K562 (cell line): ENCODE results near the gene FRK.

Experiments
- ETV6 ChIP-seq, 3 experiments: fragments of 150-350 bp in 1 of 3; sonication (generic) in 1 of 3; formaldehyde crosslinking in 1 of 3; IDR thresholded peaks; 2 replicates each; pipeline versions ENCODE4 v1.6.1 to v1.8.0; 2014 to 2022; ENCODE audit warnings: borderline replicate concordance in 2 of 3, low read depth in 2 of 3, antibody characterized with exemption in 1 of 3, low read length in 1 of 3, mild to moderate bottlenecking in 1 of 3, missing genetic modification reagents in 1 of 3
- SIN3A ChIP-seq, 2 experiments: fragments of 150-350 bp in 1 of 2; IDR thresholded peaks; 2 replicates each; pipeline ENCODE4 v1.6.1; 2011 to 2016; ENCODE audit warnings: borderline replicate concordance in 2 of 2, low read depth in 2 of 2, low read length in 2 of 2, mild to moderate bottlenecking in 2 of 2, moderate library complexity in 2 of 2; ENCODE audit not compliant: control insufficient read depth in 1 of 2
- ZNF589 ChIP-seq: fragments of 200-800 bp; sonication (Bioruptor generic); IDR thresholded peaks from 2 replicates; pipeline ENCODE4 v1.6.1; 2016; ENCODE audit warnings: low read depth, missing genetic modification characterization, missing compliant biosample characterization
- ZSCAN29 ChIP-seq: fragments of 450-650 bp; IDR thresholded peaks from 2 replicates; pipeline ENCODE4 v1.6.1; 2017
- TF ChIP-seq, protein P1 (sequence below): fragments of 450-650 bp; conservative IDR thresholded peaks from 2 replicates; pipeline ENCODE4 v1.6.1; 2016; ENCODE audit warnings: missing genetic modification characterization, low read depth, mild to moderate bottlenecking, missing compliant biosample characterization, moderate library complexity
- TF ChIP-seq, protein P2 (sequence below): sonication (generic); formaldehyde crosslinking; IDR thresholded peaks from 2 replicates; pipeline ENCODE4 v1.8.0; 2022; ENCODE audit warnings: mild to moderate bottlenecking, missing genetic modification reagents, borderline replicate concordance

GRCh38 chr6:116090251-116090650 is 29.6 kb upstream of the FRK start:
- TF ChIP-seq ZSCAN29 = no peak
- TF ChIP-seq, protein P1, sequence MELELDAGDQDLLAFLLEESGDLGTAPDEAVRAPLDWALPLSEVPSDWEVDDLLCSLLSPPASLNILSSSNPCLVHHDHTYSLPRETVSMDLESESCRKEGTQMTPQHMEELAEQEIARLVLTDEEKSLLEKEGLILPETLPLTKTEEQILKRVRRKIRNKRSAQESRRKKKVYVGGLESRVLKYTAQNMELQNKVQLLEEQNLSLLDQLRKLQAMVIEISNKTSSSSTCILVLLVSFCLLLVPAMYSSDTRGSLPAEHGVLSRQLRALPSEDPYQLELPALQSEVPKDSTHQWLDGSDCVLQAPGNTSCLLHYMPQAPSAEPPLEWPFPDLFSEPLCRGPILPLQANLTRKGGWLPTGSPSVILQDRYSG = no peak
- TF ChIP-seq, protein P2, sequence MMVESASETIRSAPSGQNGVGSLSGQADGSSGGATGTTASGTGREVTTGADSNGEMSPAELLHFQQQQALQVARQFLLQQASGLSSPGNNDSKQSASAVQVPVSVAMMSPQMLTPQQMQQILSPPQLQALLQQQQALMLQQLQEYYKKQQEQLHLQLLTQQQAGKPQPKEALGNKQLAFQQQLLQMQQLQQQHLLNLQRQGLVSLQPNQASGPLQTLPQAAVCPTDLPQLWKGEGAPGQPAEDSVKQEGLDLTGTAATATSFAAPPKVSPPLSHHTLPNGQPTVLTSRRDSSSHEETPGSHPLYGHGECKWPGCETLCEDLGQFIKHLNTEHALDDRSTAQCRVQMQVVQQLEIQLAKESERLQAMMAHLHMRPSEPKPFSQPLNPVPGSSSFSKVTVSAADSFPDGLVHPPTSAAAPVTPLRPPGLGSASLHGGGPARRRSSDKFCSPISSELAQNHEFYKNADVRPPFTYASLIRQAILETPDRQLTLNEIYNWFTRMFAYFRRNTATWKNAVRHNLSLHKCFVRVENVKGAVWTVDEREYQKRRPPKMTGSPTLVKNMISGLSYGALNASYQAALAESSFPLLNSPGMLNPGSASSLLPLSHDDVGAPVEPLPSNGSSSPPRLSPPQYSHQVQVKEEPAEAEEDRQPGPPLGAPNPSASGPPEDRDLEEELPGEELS (CRISPR knock-in tag) = no peak
- TF ChIP-seq SIN3A (IDR thresholded peaks at IDR 0.05; ENCODE audit: borderline replicate concordance in 2 of 2, control insufficient read depth in 1 of 2, low read depth in 2 of 2, low read length in 2 of 2) = no peak
- no peak for TF ChIP-seq ZNF589
- TF ChIP-seq ETV6 (IDR thresholded peaks at IDR 0.05; ENCODE audit: borderline replicate concordance in 1 of 2, low read depth in 2 of 2, low read length in 1 of 2) = no peak
- TF ChIP-seq ETV6 (CRISPR knock-in tag; IDR thresholded peaks at IDR 0.05; ENCODE audit: borderline replicate concordance) = no peak
